ENCODE measurements around the gene PAN3.

The PAN3 gene

GRCh38 chr13:28336193-28336657, 197.9 kb downstream of the PAN3 start:
- no peak for DNase-seq (ENCODE audit: low read depth in 4 of 4, low spot score in 1 of 4)

GRCh38 chr13:28337166-28338005, 199.0 kb downstream of the PAN3 start:
- no peak for DNase-seq (ENCODE audit: low read depth in 4 of 4, low spot score in 1 of 4)

GRCh38 chr13:28338006-28338574, 199.7 kb downstream of the PAN3 start:
- DNase-seq (ENCODE audit: low read depth in 4 of 4, low spot score in 1 of 4), result no peak

GRCh38 chr13:28338742-28339141, 200.4 kb downstream of the PAN3 start:
- no peak for DNase-seq (ENCODE audit: low read depth in 4 of 4, low spot score in 1 of 4)

- DNase-seq (ENCODE audit: low read depth in 4 of 4, low spot score in 1 of 4), result no peak
Observed at GRCh38 chr13:28339419-28339818, 201.1 kb downstream of the PAN3 start.

- DNase-seq (ENCODE audit: low read depth in 4 of 4, low spot score in 1 of 4), result no peak
Observed at GRCh38 chr13:28340272-28340793, 202.0 kb downstream of the PAN3 start.

GRCh38 chr13:28342251-28342650, 203.9 kb downstream of the PAN3 start:
- no peak for DNase-seq (ENCODE audit: low read depth in 4 of 4, low spot score in 1 of 4)

- DNase-seq (ENCODE audit: low read depth in 4 of 4, low spot score in 1 of 4), result no peak
Observed at GRCh38 chr13:28344163-28344562, 205.8 kb downstream of the PAN3 start.

Data from stimulated activated CD4-positive, alpha-beta T cell treated with anti-CD3 and anti-CD28 coated beads, Interleukin-1b, Interleukin-23, amount 100 ng/mL, for 24 hours (primary cell).